ENCODE results near the gene TBKBP1. TPM values are rescaled to one million over a fixed set of nuclear protein-coding genes. Genes with fewer than 3 reads are reported as not detected.
A peak's percentile ranks its signal among the peaks of the same experiment; 100 is the strongest.

Gene TBKBP1
- total RNA-seq, 1 donor from 2014 or later = 7.8 TPM

DNA sequence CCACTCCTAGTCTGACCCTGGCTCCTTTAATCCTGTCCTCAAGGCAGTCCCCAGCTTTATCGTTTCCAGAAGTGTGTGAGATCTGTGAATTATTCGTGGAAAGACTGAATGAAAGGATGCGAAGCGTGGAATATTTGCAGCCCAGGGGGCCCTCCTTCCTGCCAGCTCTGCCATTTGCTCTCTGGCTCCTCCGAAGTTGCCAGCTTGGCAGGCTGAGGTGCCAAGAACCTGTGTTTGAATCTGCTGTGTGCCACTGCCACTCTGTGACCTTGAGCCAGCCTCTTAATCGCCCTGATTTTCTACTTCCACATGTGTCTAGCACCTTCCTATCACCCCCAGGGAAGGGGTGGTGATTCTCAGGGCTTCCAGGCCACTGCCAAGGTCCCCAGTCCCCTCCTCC is 10.8 kb downstream of the TBKBP1 start:
- Histone ChIP-seq H3K36me3 (ENCODE audit: control insufficient read depth in 3 of 3, insufficient read depth in 3 of 3, low read length in 3 of 3) (peaks cover 0 to 14% (median 6%) of the 10 kb centered on the region in 3 donors), H3K4me1 (ENCODE audit: control insufficient read depth in 3 of 3, insufficient read depth in 3 of 3, low read length in 3 of 3) (peaks cover 22 to 32% (median 24%) of the 10 kb centered on the region in 3 donors), H3K9me3 (ENCODE audit: control insufficient read depth in 3 of 3, low read length in 3 of 3) (no peaks in the 10 kb centered on the region), H3K4me3 (ENCODE audit: low read length in 3 of 3) (no peak overlapping the region), H3K27me3 (ENCODE audit: control insufficient read depth in 3 of 3, insufficient read depth in 3 of 3, low read length in 3 of 3) (no peaks in the 10 kb centered on the region), H3K27ac (ENCODE audit: low read depth, low read length) (no peak overlapping the region), H3K9ac (ENCODE audit: low read depth in 1 of 3, low read length in 3 of 3) (no peak overlapping the region)

DNA sequence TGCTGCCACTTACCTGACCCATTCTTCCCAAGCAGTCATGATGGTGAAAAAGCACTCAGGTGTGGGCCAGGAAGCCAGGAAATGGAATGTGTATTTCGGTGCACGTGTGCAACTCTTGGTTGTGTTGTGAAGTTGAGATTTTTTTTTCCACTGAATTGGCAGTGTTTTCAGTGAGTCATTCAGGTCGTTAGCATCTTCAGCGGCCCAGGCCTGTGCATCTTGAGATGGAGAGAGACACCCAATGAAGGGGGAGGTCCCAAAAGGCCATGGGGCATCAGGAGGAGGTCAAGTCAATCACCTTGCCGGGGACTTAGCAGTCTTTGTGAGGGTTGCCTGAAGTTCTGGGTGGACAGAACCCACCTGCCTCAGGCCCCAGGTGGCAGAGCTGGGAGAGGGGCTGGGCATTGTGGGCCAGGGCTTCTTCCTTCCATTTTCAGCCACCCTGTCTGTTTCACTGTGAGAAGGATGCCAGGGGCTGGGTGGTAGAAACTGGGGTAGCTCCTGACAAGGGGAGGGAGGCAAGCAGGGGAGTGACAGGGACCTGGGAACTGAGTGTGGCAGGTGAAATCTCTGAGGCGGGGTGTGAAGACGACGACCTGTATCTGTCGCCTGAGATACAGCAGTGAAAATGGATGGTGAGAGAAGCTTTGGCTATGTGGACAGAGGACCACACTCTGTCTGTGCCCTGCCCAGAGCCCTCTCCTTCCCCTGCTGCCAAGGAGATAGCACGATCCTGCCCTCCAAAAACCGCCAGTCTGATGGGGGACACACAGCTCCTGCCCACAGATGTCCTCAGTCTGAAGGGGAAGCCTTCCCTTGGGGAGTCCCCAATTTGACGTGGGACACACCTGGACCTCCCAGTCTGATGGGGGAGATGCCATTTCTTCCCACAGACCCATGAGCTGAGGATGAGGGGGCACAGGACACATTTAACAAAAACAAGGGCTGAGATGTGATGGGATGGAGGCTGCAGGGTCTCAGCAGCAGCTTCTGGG is 11.9 kb downstream of the TBKBP1 start:
- Histone ChIP-seq H3K9me3 (ENCODE audit: control insufficient read depth in 3 of 3, low read length in 3 of 3) (no peaks in the 10 kb centered on the region), H3K4me3 (ENCODE audit: low read length in 3 of 3) (no peak overlapping the region), H3K9ac (ENCODE audit: low read depth in 1 of 3, low read length in 3 of 3) (no peak overlapping the region), H3K4me1 (ENCODE audit: control insufficient read depth in 3 of 3, insufficient read depth in 3 of 3, low read length in 3 of 3) (peaks cover 22 to 32% (median 24%) of the 10 kb centered on the region in 3 donors), H3K27me3 (ENCODE audit: control insufficient read depth in 3 of 3, insufficient read depth in 3 of 3, low read length in 3 of 3) (no peaks in the 10 kb centered on the region), H3K36me3 (ENCODE audit: control insufficient read depth in 3 of 3, insufficient read depth in 3 of 3, low read length in 3 of 3) (peaks cover 4 to 18% (median 10%) of the 10 kb centered on the region in 3 donors), H3K27ac (ENCODE audit: low read depth, low read length) (no peak overlapping the region)

DNA sequence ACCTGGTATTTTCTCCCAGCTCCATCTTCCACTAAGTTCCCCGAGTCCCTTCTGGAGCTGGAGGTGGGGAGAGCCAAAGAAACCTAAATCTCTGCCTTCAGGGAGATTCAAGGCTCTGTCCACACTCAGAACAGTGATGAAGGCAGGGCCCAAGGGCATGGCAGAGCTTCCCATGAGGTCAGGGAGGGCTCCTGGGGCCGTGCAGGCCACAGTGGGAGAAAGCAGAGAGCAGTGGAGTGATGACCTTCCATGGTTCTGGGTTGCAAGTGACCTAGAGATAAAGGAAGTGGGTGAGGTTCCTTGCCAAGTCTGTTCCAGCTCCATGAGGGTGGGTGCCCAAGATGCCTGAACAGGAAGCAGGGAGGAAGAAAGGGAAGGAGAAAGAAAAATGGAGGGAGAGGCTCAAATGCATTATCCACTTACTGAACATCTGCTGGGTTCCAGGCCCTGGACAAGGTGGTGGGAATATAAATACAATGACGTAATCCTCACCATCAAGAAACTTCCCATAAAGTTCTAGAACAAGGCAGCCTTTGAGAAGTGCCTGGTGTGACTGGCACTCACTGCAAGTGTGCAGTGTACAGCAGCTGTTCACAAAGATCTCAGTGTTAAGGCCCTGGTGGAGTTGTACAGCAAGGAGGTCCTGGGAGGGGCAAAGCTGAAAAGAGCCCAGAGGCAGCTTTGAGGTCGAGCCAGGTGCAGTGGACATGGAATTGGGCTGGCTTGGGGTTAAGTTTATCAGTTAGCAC is 13.3 kb downstream of the TBKBP1 start:
- peaks cover 22 to 32% (median 24%) of the 10 kb centered on the region in 3 donors for H3K4me1 ChIP-seq (ENCODE audit: control insufficient read depth in 3 of 3, insufficient read depth in 3 of 3, low read length in 3 of 3)
- H3K9me3 ChIP-seq (ENCODE audit: control insufficient read depth in 3 of 3, low read length in 3 of 3) = no peaks in the 10 kb centered on the region
- no peak overlapping the region for H3K4me3 ChIP-seq (ENCODE audit: low read length in 3 of 3)
- H3K36me3 ChIP-seq (ENCODE audit: control insufficient read depth in 3 of 3, insufficient read depth in 3 of 3, low read length in 3 of 3) = peaks cover 7 to 12% (median 10%) of the 10 kb centered on the region in 3 donors
- H3K9ac ChIP-seq (ENCODE audit: low read depth in 1 of 3, low read length in 3 of 3) = peak overlapping the region in 2 of 3 donors; percentile 1 to 45
- H3K27ac ChIP-seq (ENCODE audit: low read depth, low read length) = no peak overlapping the region
- peaks cover 0 to 3% (median 0%) of the 10 kb centered on the region in 3 donors for H3K27me3 ChIP-seq (ENCODE audit: control insufficient read depth in 3 of 3, insufficient read depth in 3 of 3, low read length in 3 of 3)

DNA sequence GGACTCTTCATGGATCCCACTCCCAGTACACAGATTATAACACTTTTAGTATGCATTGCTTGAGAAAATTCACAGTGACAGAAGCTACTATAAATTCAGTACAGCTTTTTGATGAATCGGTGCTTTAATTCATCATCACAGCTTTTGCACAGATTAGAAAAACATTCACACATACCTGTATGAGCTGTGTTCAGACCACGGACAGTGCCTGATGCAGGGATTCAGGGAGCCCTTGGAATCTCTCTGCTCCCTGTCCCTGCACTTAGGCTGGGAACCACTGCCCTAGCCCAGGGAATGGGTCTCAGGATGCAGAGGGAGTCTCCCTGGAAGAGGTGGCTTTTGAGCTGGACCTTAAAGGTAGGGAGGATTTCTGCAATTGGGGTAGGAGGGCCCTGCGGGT is 13.9 kb downstream of the TBKBP1 start:
- Histone ChIP-seq H3K4me1 (ENCODE audit: control insufficient read depth in 3 of 3, insufficient read depth in 3 of 3, low read length in 3 of 3) (peaks cover 22 to 32% (median 24%) of the 10 kb centered on the region in 3 donors), H3K27me3 (ENCODE audit: control insufficient read depth in 3 of 3, insufficient read depth in 3 of 3, low read length in 3 of 3) (peaks cover 0 to 7% (median 1%) of the 10 kb centered on the region in 3 donors), H3K9ac (ENCODE audit: low read depth in 1 of 3, low read length in 3 of 3) (no peak overlapping the region), H3K9me3 (ENCODE audit: control insufficient read depth in 3 of 3, low read length in 3 of 3) (no peaks in the 10 kb centered on the region), H3K36me3 (ENCODE audit: control insufficient read depth in 3 of 3, insufficient read depth in 3 of 3, low read length in 3 of 3) (peaks cover 7 to 12% (median 10%) of the 10 kb centered on the region in 3 donors), H3K4me3 (ENCODE audit: low read length in 3 of 3) (no peak overlapping the region), H3K27ac (ENCODE audit: low read depth, low read length) (no peak overlapping the region)

DNA sequence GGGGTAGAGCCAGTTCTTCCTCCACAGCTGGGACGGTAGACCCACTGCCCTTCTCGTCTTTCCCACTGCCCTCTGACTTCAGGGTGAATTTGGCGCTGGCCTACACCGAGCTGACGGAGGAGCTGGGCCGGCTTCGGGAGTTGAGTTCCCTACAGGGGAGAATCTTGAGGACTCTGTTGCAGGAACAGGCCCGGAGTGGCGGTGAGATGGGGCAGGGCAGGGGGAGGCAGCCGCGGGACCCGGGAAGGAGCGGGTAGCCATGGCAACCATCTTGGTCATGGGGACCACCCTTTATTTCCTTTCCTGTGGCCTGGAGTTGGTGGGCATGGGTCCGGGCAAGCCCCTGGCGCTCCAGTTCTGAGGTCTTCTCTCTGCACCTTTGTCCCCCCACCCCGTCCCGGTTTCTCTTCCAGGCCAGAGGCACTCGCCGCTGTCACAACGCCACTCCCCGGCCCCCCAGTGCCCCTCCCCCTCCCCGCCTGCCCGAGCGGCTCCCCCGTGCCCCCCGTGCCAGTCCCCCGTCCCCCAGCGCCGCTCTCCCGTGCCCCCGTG is 14.4 kb downstream of the TBKBP1 start:
- peaks cover 7 to 12% (median 10%) of the 10 kb centered on the region in 3 donors for H3K36me3 ChIP-seq (ENCODE audit: control insufficient read depth in 3 of 3, insufficient read depth in 3 of 3, low read length in 3 of 3)
- H3K4me1 ChIP-seq (ENCODE audit: control insufficient read depth in 3 of 3, insufficient read depth in 3 of 3, low read length in 3 of 3) = peaks cover 22 to 32% (median 24%) of the 10 kb centered on the region in 3 donors
- H3K4me3 ChIP-seq (ENCODE audit: low read length in 3 of 3) = no peak overlapping the region
- H3K9me3 ChIP-seq (ENCODE audit: control insufficient read depth in 3 of 3, low read length in 3 of 3) = no peaks in the 10 kb centered on the region
- H3K27me3 ChIP-seq (ENCODE audit: control insufficient read depth in 3 of 3, insufficient read depth in 3 of 3, low read length in 3 of 3) = peaks cover under 1 to 12% (median 6%) of the 10 kb centered on the region in 3 donors
- no peak overlapping the region for H3K27ac ChIP-seq (ENCODE audit: low read depth, low read length)
- H3K9ac ChIP-seq (ENCODE audit: low read depth in 1 of 3, low read length in 3 of 3) = peak overlapping the region in 1 of 3 donors; percentile 33

DNA sequence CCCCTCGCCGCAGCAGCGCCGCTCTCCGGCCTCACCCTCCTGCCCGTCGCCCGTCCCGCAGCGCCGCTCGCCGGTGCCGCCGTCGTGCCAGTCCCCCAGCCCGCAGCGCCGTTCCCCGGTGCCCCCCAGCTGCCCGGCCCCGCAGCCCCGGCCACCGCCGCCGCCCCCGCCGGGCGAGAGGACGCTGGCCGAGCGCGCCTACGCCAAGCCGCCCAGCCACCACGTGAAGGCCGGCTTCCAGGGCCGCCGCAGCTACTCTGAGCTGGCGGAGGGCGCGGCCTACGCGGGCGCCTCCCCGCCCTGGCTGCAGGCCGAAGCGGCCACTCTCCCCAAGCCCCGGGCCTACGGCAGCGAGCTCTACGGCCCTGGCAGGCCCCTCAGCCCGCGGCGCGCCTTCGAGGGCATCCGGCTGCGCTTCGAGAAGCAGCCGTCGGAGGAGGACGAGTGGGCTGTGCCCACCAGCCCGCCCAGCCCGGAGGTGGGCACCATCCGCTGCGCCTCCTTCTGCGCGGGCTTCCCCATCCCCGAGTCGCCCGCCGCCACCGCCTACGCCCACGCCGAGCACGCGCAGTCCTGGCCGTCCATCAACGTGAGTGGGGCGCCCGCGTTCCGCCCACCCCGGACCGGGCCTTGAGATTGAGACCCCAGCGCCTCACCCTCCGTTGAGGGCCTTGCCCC is 15.0 kb downstream of the TBKBP1 start:
- H3K27ac ChIP-seq (ENCODE audit: low read depth, low read length) = no peak overlapping the region
- peak overlapping the region in 1 of 3 donors; percentile 50 for H3K9ac ChIP-seq (ENCODE audit: low read depth in 1 of 3, low read length in 3 of 3)
- H3K9me3 ChIP-seq (ENCODE audit: control insufficient read depth in 3 of 3, low read length in 3 of 3) = no peaks in the 10 kb centered on the region
- peaks cover 22 to 32% (median 24%) of the 10 kb centered on the region in 3 donors for H3K4me1 ChIP-seq (ENCODE audit: control insufficient read depth in 3 of 3, insufficient read depth in 3 of 3, low read length in 3 of 3)
- peaks cover 7 to 12% (median 10%) of the 10 kb centered on the region in 3 donors for H3K36me3 ChIP-seq (ENCODE audit: control insufficient read depth in 3 of 3, insufficient read depth in 3 of 3, low read length in 3 of 3)
- peaks cover 6 to 18% (median 11%) of the 10 kb centered on the region in 3 donors for H3K27me3 ChIP-seq (ENCODE audit: control insufficient read depth in 3 of 3, insufficient read depth in 3 of 3, low read length in 3 of 3)
- H3K4me3 ChIP-seq (ENCODE audit: low read length in 3 of 3) = no peak overlapping the region

DNA sequence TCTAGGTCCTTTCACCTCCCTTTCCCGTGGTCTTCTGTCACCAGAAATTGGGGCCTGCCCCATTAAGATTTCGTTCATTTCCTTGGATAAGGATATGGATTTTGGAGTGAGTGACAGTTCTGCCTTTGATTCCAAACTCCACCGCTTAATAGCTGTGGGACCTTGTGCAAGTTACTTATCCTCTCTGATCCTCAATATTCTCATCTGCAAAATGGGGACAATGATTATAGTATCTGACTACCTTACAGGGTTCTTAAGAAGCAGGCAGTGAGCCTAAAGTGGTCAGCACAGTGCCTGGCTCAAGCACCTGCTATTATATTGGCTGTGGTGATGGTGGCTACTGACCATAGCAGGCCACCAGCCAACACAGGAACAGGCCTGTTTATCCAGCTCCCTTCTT is 15.6 kb downstream of the TBKBP1 start:
- H3K36me3 ChIP-seq (ENCODE audit: control insufficient read depth in 3 of 3, insufficient read depth in 3 of 3, low read length in 3 of 3) = peaks cover 7 to 12% (median 10%) of the 10 kb centered on the region in 3 donors
- H3K4me3 ChIP-seq (ENCODE audit: low read length in 3 of 3) = no peak overlapping the region
- peaks cover 22 to 29% (median 24%) of the 10 kb centered on the region in 3 donors for H3K4me1 ChIP-seq (ENCODE audit: control insufficient read depth in 3 of 3, insufficient read depth in 3 of 3, low read length in 3 of 3)
- H3K9me3 ChIP-seq (ENCODE audit: control insufficient read depth in 3 of 3, low read length in 3 of 3) = no peaks in the 10 kb centered on the region
- H3K27me3 ChIP-seq (ENCODE audit: control insufficient read depth in 3 of 3, insufficient read depth in 3 of 3, low read length in 3 of 3) = peaks cover 9 to 23% (median 11%) of the 10 kb centered on the region in 3 donors
- H3K27ac ChIP-seq (ENCODE audit: low read depth, low read length) = no peak overlapping the region
- H3K9ac ChIP-seq (ENCODE audit: low read depth in 1 of 3, low read length in 3 of 3) = no peak overlapping the region

DNA sequence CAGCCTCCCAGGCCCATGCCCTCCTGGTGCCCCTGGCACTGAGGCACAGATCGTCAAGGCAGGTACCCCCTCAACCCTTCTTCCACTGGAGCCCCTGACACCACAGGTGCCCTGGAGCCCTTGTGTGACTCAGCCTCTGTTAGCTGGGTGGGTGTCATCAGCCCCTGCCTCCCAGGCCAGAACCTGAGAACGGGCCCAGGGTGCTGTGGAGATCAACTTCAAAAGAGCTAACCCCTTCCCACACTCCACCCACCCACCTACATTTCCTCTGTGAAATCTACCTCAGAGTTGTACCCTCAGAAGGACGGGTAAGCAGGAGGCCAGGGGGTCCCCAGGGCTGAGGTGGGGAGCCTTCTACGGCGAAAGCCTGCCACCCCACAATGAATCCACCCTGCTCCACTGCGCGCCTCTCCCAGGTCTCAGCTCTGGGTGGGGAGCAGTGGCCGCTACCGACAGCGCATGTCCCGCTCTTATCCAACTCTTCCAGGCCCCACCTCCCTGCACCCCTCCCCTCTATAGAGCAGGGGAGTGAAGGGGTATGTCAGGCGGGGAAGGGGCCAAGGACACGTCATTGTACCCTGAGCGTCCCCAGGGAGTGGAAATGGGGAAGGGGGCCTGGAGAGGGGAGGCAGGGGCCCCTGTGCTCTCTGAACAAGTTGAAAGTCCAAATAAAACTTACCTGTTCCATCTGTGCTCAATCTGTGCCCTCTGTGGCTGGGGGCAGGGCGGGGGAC is 17.6 kb downstream of the TBKBP1 start:
- Histone ChIP-seq H3K9ac (ENCODE audit: low read depth in 1 of 3, low read length in 3 of 3) (no peak overlapping the region), H3K9me3 (ENCODE audit: control insufficient read depth in 3 of 3, low read length in 3 of 3) (no peaks in the 10 kb centered on the region), H3K36me3 (ENCODE audit: control insufficient read depth in 3 of 3, insufficient read depth in 3 of 3, low read length in 3 of 3) (peaks cover 7 to 10% (median 8%) of the 10 kb centered on the region in 3 donors), H3K4me3 (ENCODE audit: low read length in 3 of 3) (no peak overlapping the region), H3K27me3 (ENCODE audit: control insufficient read depth in 3 of 3, insufficient read depth in 3 of 3, low read length in 3 of 3) (peaks cover 10 to 33% (median 16%) of the 10 kb centered on the region in 3 donors), H3K27ac (ENCODE audit: low read depth, low read length) (no peak overlapping the region), H3K4me1 (ENCODE audit: control insufficient read depth in 3 of 3, insufficient read depth in 3 of 3, low read length in 3 of 3) (peaks cover 13 to 14% (median 13%) of the 10 kb centered on the region in 3 donors)
